NCI-H2227 (cell line): ENCODE data around the gene ORAI2.
"Not testable (repeated sequence)": the region's sequence is repeated elsewhere in the genome, so short reads cannot be mapped to it uniquely, and the experiment has no call there.

Experiments used
- DNase-seq: peaks from one replicate; lab custom pipeline; 2025; ENCODE audit not compliant: unreplicated experiment; lab: John Stamatoyannopoulos, UW

The ORAI2 gene

GRCh38 chr7:102446387-102447156 is 13.2 kb downstream of the ORAI2 start:
- DNase-seq, result no peak

- DNase-seq, result no peak
Observed at GRCh38 chr7:102447311-102447710, 13.9 kb downstream of the ORAI2 start.

GRCh38 chr7:102449136-102449535 is 15.8 kb downstream of the ORAI2 start:
- DNase-seq, result no peak

DNA sequence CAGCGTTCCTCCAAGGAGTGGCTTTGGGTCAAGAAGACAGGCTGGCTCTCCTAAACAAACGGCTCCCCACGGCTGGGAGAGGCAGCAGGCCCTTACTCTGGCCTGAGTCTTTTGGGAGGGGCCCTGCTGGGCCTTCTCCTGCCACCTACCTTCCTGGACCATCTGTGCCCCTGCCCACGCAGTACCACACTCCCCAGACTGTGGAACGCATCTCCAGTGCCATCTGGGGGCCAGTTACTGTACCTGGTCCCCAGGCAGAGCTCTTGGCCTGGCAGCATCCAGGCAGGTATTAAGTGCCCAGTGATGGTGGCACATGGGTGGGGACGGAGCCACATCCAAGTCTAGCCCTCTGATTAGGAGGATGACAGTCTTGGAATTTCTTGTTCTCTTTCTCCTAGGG is 16.9 kb downstream of the ORAI2 start:
- no peak for DNase-seq

DNA sequence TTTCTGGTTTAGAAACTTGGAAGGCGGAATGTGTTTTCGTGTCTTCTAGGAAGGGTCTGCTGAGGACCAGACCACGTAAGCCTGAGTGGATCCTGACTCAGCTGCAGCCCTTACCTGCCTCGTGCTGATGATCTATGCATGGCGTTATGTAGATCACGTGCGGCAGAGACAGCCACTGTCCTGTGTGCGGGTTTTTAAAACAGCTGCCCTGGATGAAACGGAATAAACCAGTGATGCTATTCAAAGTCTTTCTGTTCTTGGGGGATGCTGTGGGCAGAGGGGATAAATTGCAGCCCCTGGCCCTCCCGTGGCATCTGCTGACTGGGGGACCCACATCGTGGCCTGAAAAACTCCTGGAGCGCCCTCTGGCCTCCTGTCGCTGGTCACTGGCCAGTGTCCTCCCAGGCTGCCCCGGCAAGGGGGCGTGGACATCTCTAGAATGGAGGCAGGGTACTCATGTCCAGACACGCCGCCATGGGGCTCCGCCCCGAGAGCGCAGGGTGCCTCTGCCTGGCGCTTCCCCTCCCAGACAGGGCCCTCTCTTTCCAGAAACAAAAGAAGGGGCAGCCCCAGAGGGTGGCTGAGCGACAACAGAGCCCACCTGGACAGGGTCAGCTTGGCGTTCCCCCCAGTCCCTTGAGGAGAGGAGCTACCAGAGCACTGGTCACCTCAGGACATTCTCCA is 18.1 kb downstream of the ORAI2 start:
- DNase-seq, result peak; percentile 74

DNA sequence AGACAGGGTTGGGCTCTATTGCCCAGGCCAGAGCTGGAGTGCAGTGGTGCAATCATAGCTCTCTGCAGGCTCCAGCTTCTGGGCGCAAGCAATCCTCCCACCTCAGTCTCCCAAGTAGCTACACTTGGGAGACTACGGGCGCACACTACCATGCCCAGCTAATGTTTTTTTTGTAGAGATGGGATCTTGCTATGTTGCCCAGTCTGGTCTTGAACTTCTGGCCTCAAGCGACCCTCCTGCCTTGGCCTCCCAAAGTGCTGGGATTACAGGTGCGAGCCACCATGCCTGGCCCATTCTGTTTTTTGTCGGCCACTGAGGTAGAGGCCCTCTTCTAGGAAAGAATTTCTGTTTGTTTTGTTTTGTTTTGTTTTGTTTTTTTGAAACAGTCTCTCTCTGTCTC is 19.1 kb downstream of the ORAI2 start:
- no peak for DNase-seq

DNA sequence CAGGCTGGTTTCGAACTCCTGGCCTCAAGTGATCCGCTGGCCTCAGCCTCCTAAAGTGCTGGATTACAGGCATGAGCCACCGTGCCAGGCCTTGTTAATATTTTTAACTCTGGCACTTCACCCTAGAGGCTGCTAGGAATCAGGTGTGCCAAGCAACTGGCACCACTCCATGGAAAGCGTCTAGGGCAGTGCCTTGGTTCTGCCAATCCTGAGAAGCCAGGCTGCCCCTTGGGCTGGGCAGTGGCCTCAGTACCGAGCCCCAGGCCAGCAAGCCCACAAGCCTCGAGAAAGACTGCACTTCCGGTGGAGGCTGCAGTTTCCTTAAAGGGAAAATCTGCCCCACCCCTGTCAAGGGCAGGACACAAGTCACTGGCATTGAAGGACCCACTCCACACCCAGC is 19.9 kb downstream of the ORAI2 start:
- no peak for DNase-seq

DNA sequence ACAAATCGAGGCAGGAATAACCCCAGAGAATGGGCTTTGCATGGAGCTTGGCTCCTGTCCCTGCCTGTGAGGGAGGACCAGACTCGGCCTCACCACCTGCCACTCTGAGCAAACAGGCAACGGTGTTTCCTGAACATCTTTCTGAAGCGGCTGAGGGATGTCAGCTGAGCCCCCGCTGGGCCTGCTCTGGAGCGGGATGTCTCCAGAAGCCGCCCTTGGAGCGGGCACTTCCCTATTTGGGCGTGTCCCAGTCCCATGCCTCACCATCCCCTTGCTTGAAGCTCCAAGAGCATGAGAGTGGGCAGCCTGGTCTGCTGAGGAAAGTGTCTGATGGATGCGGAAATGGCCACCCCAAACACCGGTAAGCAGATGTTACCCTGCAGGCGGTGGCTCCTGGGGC is 21.1 kb downstream of the ORAI2 start:
- DNase-seq, result no peak

GRCh38 chr7:102454932-102455331 is 21.6 kb downstream of the ORAI2 start:
- DNase-seq, result not testable (repeated sequence)

- DNase-seq, result no peak
Observed at GRCh38 chr7:102455596-102455995, 22.2 kb downstream of the ORAI2 start.

GRCh38 chr7:102456327-102456726 is 23.0 kb downstream of the ORAI2 start:
- DNase-seq, result no peak

DNA sequence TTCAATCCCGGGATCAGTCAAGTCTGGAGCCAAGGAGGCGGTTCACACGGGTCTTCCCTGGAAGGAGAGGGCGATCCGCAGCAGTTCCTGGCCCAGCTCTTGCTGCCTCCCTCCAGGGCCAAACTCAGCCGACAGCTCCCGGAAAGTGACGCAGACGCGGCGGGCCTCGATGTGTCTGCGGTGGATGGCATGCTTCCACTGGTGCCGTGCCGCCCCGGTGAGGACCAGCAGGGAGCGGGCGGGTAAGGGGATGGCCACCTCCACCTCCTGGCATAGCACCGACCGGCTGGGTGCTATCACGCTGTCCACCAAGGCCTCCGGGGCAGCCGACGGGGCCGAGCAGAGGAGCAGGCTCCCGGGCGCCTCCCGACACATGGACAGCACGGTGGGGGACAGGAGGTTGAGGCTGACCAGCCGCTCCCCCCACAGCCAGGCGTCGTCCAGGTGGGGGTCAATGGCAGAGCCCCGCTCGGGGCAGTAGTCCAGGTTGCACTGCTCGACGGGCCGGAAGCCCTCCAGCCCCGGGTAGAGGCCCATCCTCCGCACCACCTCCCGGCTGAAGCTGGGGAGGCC is 24.1 kb downstream of the ORAI2 start:
- no peak for DNase-seq

DNA sequence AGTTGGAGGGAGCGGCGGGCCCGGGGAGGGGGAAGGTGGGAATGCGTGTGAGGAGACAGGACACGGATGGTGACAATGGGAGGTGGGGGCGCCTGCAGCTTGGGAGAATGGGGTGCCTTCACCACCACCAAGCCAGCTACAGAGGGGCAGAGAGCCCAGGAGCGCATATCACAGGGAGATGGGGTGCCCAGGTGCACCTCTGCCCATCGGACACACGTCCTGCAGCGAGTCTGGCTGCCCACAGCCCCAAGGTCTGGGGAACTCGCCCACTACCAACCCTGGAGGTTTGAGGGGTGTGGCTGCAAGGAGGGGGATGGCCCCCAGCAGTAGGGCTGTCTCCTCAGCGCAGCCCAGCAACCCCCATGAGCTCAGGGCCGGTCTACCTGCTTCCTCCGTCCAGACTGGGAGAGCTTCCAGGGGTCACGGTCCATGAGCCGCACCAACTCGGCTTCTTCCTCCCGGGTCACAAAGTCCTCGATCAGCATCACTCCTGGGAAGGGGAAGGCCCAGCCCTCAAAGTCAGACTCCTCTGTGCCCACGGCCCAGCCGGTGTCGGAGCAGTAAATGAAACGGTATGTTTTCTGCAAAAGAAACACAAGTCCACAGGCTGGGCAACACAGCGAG is 26.0 kb downstream of the ORAI2 start:
- DNase-seq, result no peak

GRCh38 chr7:102460467-102460866 is 27.1 kb downstream of the ORAI2 start:
- DNase-seq, result no peak

GRCh38 chr7:102463841-102464576 is 30.6 kb downstream of the ORAI2 start:
- DNase-seq, result no peak

DNA sequence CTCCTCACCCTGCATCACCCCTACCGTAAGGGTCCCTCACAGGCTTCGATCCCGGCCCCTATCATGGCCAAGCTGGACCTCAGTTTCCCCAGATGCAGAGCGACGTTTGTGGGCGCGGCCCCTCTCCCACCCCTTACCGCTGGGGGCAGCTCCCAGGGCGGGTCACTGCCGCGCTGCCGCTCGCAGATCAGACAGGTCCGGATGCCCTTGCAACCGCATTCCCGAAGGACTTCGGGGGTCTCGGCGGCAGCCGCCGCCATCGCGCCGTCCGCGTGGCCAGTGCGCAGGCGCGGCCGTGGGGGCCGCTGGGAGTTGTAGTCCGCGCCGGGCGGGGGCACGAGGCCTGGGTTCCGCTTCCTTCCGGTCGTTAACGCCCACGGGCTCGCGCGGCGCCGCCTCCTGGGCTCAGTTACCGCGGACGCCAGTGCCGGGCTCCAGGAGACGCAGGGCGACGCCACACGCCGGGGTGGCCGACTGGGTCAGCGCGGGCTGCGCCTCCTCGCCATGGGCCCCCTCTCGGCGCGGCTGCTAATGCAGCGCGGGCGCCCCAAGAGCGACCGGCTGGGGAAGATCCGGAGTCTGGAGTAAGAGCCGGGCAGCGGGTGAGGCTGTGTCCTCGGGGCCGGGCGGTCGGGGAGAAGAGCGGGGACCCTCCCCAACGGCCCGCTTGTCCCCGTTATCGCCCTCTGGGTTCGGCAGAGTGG is 31.4 kb downstream of the ORAI2 start, which contains the start of the genes ALKBH4 and LRWD1:
TSS of gene ALKBH4 (minus strand) at position 287 of the 704 bp plus-strand sequence. CDS start at position 260, 27 bp downstream.
TSS of gene LRWD1 (plus strand) at position 408 of the 704 bp plus-strand sequence. CDS start at position 505, 97 bp downstream.
- DNase-seq, result peak; percentile 97

GRCh38 chr7:102466097-102466496 is 32.7 kb downstream of the ORAI2 start:
- no peak for DNase-seq

- DNase-seq, result no peak
Observed at GRCh38 chr7:102467581-102468477, 34.5 kb downstream of the ORAI2 start.
